PC-3 (cell line): ENCODE measurements around the gene SGPL1.

ENCODE experiments used
- CTCF ChIP-seq: fragments of 300-600 bp; sonication (generic); conservative IDR thresholded peaks from 2 replicates; pipeline ENCODE4 v1.5.1; 2017; ENCODE audit warnings: antibody characterized with exemption, low read depth, mild to moderate bottlenecking, low read length
- EZH2phosphoT487 ChIP-seq: fragments of 300-600 bp; sonication (generic); IDR thresholded peaks from 2 replicates; pipeline ENCODE4 v1.6.1; 2018; ENCODE audit warnings: mild to moderate bottlenecking, antibody characterized with exemption, low read length, borderline replicate concordance

GRCh38 chr10:70832221-70832620 lies 16.5 kb downstream of the SGPL1 start:
- no peak for TF ChIP-seq CTCF
- TF ChIP-seq EZH2phosphoT487, result no peak
